IPS-20b (cell line): ENCODE measurements around the gene ANAPC10.

Experiments used
- H3K27ac ChIP-seq: one replicate; pipeline ENCODE4 v1.5.1; 2013; ENCODE audit warnings: low read length
- H3K27me3 ChIP-seq: 2 replicates; pipeline ENCODE4 v1.6.1; 2013; ENCODE audit warnings: mild to moderate bottlenecking, low read length, inconsistent platforms; ENCODE audit not compliant: insufficient read depth
- H3K36me3 ChIP-seq: 2 replicates; pipeline ENCODE4 v1.6.1; 2013; ENCODE audit warnings: low read depth, mild to moderate bottlenecking, inconsistent platforms, low read length, moderate library complexity; ENCODE audit not compliant: insufficient read depth
- H3K4me1 ChIP-seq: 2 replicates; pipeline ENCODE4 v1.6.1; 2013; ENCODE audit warnings: mild to moderate bottlenecking, control low read depth, inconsistent platforms, low read length, moderate library complexity; ENCODE audit not compliant: insufficient read depth
- H3K4me3 ChIP-seq: 2 replicates; pipeline ENCODE4 v1.5.1; 2013; ENCODE audit warnings: mild to moderate bottlenecking, low read length, inconsistent platforms
- H3K9ac ChIP-seq: 2 replicates; pipeline ENCODE4 v1.6.1; 2013; ENCODE audit warnings: low read depth, mild to moderate bottlenecking, inconsistent platforms, low read length, moderate library complexity
- H3K9me3 ChIP-seq: 2 replicates; pipeline ENCODE4 v1.6.1; 2013; ENCODE audit warnings: mild to moderate bottlenecking, low read depth, low read length, inconsistent platforms; ENCODE audit not compliant: insufficient read depth

Gene ANAPC10

DNA sequence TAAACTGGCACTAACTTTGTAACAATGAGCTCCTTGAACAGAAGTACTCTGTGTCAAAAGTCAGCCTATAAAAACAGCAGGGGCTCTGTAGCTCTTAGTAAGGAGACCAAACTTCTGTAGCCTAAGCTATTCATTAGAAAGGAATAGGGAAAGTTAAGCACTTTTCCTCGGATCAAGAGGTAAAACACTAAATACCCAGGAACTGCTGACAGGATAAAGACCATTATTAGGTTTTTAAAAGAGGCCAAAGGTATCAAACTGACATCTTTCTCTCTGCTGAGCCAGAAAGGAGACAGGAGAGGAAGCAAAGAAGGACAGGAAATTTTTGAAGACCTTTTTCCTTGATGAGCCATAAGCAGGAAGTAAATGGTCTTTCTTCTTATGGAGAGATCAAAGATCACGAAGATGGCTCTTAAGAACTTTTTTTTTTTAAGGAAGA, 31.9 kb downstream of the ANAPC10 start:
- Histone ChIP-seq H3K27ac (no peak overlapping the region), H3K4me1 (peaks cover 23% of the 10 kb centered on the region), H3K27me3 (no peaks in the 10 kb centered on the region), H3K9ac (no peak overlapping the region), H3K36me3 (peaks cover 10% of the 10 kb centered on the region), H3K9me3 (no peaks in the 10 kb centered on the region), H3K4me3 (peak overlapping the region; percentile 23; the same call in 1 of the 2 replicates)

DNA sequence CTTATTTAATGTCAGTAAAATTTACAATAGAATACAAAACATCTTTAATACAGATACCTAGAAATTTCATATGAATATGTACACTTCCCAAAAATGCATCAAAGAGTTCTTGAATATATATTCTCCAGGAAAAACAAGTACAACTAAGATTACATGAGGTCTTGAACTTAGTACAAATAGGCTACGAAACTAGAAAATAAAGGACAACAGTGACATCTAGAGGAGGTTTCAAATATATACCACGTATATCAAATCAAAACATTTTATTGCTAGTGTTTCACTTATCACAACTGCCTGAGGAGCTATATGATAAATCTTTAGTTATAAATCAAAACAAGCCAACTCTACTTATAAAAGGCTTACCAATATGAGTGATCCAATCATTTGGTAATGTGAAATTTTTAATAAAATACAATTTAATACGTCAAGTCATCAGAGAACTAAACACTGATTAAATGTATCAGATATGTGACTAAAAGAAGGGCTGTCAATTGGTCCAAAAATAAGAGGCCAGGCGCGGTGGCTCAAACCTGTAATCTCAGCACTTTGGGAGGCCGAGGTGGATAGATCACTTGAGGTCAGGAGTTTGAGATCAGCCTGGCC, 36.6 kb downstream of the ANAPC10 start:
- Histone ChIP-seq H3K4me1 (peaks cover 22% of the 10 kb centered on the region), H3K36me3 (peaks cover 10% of the 10 kb centered on the region), H3K4me3 (no peak overlapping the region), H3K27me3 (no peaks in the 10 kb centered on the region), H3K9me3 (no peaks in the 10 kb centered on the region), H3K9ac (no peak overlapping the region), H3K27ac (no peak overlapping the region)

DNA sequence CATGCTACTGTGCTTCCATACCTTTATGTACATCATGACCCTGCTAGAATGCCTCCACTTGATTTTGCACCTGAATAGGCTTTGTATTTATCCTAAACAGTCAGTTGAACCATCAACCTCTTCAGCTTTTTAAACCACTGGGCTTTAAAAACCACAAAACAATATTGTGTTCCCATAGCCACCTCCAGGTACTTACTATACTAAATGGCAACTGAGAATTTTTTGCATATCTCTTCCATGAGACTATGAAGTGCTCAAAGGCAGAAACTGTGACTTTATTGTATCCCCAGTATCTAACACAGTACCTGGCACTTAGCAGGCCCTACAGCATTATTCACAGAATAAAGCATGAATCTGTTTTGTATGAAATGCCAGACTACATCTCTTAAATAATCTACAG, 39.7 kb downstream of the ANAPC10 start:
- Histone ChIP-seq H3K4me3 (no peak overlapping the region), H3K27ac (no peak overlapping the region), H3K36me3 (peaks cover 5% of the 10 kb centered on the region), H3K9ac (no peak overlapping the region), H3K4me1 (peaks cover 2% of the 10 kb centered on the region; the same call in 1 of the 2 replicates), H3K9me3 (no peaks in the 10 kb centered on the region), H3K27me3 (no peaks in the 10 kb centered on the region)

DNA sequence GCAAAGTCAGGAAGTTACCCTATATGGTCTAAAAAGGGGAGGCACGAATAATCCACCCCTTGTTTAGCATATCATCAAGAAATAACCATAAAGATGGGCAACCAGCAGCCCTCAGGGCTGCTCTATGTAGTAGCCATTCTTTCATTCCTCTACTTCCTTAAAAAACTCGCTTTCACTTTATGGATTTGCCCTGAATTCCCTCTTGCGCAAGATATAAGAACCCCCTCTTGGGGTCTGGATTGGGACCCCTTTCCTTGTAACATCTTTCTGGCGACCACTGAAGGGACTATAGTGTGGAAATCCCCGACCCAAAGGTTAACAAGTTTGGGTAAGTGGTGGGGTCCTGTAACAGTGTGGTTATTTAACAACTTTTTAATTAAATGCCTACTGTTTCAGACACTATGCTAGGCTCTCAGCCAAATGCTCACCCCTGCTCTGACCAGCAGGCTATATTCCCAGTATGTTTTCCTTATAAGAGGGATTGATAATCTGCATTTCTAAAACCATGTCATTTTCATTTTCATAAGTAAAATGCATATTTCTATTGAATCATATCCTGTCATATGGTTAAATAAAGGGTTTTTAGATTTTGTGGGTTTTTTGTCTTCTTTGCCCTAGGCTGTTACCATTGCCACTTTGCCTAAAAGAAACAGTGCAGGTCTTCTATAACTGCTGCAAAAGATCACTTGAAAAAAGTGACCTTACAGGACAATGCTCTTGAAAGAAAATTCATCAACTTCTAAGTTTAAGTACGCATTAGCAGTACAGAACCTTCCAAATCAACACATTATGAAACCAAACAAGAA, 41.5 kb downstream of the ANAPC10 start:
- no peaks in the 10 kb centered on the region for H3K36me3 ChIP-seq
- peaks cover 2% of the 10 kb centered on the region; the same call in 1 of the 2 replicates for H3K4me1 ChIP-seq
- no peak overlapping the region for H3K27ac ChIP-seq
- H3K9ac ChIP-seq, result no peak overlapping the region
- no peaks in the 10 kb centered on the region for H3K27me3 ChIP-seq
- H3K4me3 ChIP-seq, result no peak overlapping the region
- H3K9me3 ChIP-seq, result no peaks in the 10 kb centered on the region

DNA sequence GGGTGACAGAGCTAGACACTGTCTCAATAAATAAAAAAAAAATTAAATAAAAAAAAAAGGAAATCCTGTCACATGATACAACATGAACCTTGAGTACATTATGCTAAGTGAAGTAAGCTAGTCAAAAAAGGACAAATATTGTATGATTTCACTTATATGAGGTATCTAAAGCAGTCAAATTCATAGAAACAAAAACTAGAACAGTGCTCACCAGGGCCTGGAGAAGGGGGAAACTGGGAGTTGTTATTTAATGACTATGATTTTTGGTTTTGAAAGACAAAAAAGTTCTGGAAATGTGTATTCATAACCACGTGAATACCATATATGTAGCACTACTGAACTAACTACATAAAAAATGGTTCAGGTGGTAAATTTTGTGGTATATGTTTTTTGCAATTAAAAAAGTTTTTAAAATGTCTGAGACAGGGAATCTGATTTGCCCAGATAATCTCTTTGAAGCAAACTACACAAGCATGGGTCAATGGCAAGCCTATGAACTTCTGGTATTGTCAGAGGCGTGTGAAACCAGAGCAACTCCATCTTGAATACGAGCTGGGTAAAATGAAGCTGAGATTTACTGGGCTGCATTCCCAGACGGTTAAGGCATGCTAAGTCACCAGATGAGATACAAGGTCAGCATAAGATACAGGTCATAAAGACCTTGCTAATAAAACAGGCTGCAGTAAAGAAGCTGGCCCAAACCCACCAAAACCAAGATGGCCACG, 42.3 kb downstream of the ANAPC10 start:
- Histone ChIP-seq H3K4me3 (no peak overlapping the region), H3K9ac (no peak overlapping the region), H3K27me3 (no peaks in the 10 kb centered on the region), H3K9me3 (no peaks in the 10 kb centered on the region), H3K4me1 (peaks cover 2% of the 10 kb centered on the region; the same call in 1 of the 2 replicates), H3K27ac (no peak overlapping the region), H3K36me3 (0 out of 2 replicates have a peak, but pooled peaks cover 1% of the 10 kb centered on the region)

DNA sequence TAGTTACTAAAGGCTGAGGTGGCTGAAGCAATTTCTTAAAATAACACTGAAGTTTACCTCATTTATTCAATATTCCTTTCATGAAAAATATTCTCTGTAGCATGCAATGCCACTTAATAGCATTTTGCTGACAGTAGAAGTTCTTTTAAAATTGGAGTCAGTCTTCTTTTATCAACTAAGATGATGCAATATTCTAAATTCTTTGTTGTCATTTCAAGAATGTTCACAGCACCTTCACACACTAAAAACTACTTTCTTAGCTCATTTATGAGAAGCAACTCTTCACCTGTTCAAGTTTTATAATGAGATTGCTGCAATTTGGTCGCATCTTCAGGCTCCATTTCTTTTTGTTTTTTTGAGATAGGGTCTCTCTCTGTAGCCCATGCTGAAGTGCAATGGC, 48.8 kb downstream of the ANAPC10 start:
- 0 out of 2 replicates have a peak, but pooled peaks cover 6% of the 10 kb centered on the region for H3K36me3 ChIP-seq
- H3K9me3 ChIP-seq, result no peaks in the 10 kb centered on the region
- no peaks in the 10 kb centered on the region for H3K27me3 ChIP-seq
- H3K4me3 ChIP-seq, result no peak overlapping the region
- H3K4me1 ChIP-seq, result no peaks in the 10 kb centered on the region
- H3K9ac ChIP-seq, result no peak overlapping the region
- no peak overlapping the region for H3K27ac ChIP-seq

DNA sequence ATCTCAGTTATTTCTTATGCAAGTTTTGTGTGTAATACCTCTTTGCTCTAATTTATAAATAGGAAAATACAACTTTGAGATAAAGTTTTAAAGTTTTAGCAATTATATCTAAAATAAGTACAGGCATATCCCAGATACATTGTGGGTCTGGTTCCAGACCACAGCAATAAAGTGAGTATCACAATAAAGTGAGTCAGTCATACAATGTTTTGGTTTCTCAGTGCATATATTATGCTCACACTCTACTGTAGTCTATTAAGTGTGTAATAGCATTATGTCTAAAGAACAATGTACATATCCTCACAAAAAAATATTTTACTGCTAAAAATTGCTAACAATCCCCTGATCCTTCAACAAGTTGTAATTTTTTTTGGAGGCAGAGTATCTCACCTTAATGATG, 49.2 kb downstream of the ANAPC10 start:
- Histone ChIP-seq H3K27ac (no peak overlapping the region), H3K9ac (no peak overlapping the region), H3K4me3 (no peak overlapping the region), H3K4me1 (no peaks in the 10 kb centered on the region), H3K36me3 (0 out of 2 replicates have a peak, but pooled peaks cover 6% of the 10 kb centered on the region), H3K9me3 (no peaks in the 10 kb centered on the region), H3K27me3 (no peaks in the 10 kb centered on the region)

DNA sequence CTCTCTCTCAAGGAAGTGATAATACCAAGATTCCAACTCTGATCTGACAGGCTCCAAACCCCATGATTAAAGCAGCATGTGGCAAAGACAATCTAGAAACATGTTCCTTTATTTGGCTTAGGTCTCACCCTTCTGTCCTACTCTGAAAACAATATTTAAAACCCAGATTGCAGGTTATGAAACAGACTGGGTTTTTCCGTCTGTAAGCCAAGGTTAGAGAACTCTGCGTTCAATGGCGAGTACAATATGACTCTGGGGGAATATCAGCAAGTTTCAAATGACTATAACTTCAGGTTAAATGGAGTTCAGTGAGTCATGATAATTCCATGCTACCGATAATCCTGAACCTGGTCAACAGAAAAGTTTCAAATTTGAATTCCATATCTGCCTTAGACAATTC, 50.8 kb downstream of the ANAPC10 start:
- Histone ChIP-seq H3K27ac (no peak overlapping the region), H3K36me3 (0 out of 2 replicates have a peak, but pooled peaks cover 6% of the 10 kb centered on the region), H3K9ac (no peak overlapping the region), H3K4me1 (no peaks in the 10 kb centered on the region), H3K9me3 (no peaks in the 10 kb centered on the region), H3K27me3 (no peaks in the 10 kb centered on the region), H3K4me3 (no peak overlapping the region)

DNA sequence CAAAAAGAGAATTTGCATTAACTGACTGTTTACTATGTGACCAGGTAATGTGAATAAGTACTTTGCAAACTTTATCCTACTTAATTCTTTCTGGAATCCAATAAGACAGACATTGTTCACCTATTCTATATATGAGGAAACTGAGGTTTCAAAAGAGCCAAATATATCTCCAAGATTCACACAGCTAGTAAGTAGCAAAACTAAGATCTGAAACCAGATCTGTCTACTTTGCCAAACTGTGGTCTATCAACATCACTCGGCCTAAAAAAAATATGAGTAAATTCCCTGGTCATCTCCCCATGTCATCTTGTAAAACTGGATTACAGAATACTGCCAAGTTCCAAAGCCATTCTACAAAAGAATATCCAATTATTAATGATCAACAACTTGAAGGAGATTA, 52.8 kb downstream of the ANAPC10 start:
- Histone ChIP-seq H3K27ac (no peak overlapping the region), H3K27me3 (no peaks in the 10 kb centered on the region), H3K9me3 (no peaks in the 10 kb centered on the region), H3K36me3 (no peaks in the 10 kb centered on the region), H3K4me3 (no peak overlapping the region), H3K9ac (no peak overlapping the region), H3K4me1 (no peaks in the 10 kb centered on the region)

DNA sequence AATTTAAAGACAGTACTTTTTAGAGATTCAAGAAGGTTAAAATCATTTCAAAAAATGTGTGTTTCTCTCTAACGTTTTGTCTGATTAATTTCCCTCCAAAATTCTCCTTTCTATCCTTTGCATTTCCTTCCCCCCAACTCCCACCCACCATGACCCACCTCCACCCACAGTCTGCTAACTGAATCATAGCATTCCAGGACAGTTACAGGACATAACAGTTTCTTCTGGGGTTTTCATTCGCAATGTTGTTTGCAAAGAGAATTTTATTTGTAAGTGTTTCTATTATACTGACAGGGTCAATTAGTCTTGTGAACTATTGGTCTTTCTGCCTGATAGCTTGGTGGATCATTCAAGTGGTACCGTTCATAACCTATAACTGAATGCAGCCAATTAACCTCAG, 53.7 kb downstream of the ANAPC10 start:
- Histone ChIP-seq H3K27ac (no peak overlapping the region), H3K27me3 (no peaks in the 10 kb centered on the region), H3K9me3 (no peaks in the 10 kb centered on the region), H3K4me3 (no peak overlapping the region), H3K9ac (no peak overlapping the region), H3K36me3 (no peaks in the 10 kb centered on the region), H3K4me1 (no peaks in the 10 kb centered on the region)

DNA sequence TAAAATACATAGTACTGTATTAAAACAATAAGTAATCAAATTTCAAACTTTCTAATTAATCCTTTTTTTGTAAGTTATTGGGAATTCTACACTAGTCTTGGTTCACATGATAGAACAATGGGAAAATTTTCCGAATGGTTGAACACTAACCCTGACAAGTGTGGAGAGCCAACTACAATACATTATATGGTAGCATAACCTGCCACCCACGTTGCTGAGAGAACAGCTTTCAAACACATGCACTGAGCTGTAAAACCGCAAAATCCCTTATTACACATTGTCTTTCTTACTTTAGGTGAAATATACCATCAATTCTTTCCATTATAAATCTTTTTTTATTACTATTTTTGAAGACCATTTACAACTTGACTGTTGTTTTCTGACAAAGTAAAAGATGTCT, 54.7 kb downstream of the ANAPC10 start:
- H3K4me1 ChIP-seq, result no peaks in the 10 kb centered on the region
- no peaks in the 10 kb centered on the region for H3K9me3 ChIP-seq
- H3K9ac ChIP-seq, result no peak overlapping the region
- no peak overlapping the region for H3K4me3 ChIP-seq
- no peak overlapping the region for H3K27ac ChIP-seq
- no peaks in the 10 kb centered on the region for H3K27me3 ChIP-seq
- no peaks in the 10 kb centered on the region for H3K36me3 ChIP-seq
